D341Med (cell line): ENCODE measurements around the gene PLEKHN1.

ENCODE experiments used
- DNase-seq: peaks from one replicate; pipeline ENCODE4 v3.0.0; 2012; ENCODE audit warnings: low spot score

Gene PLEKHN1

GRCh38 chr1:966135-966703, at the start of gene PLEKHN1:
TSS of gene PLEKHN1 (plus strand) at chr1:966482. CDS start at chr1:966532, 50 bp downstream.
- DNase-seq = no peak

- DNase-seq = no peak
Measured at GRCh38 chr1:917076-917459, 49.2 kb upstream of the PLEKHN1 start.

- DNase-seq = no peak
Measured at GRCh38 chr1:917466-918091, 48.7 kb upstream of the PLEKHN1 start.

- no peak for DNase-seq
Measured at GRCh38 chr1:918353-918752, 47.9 kb upstream of the PLEKHN1 start.

GRCh38 chr1:918843-919242, 47.4 kb upstream of the PLEKHN1 start:
- no peak for DNase-seq

GRCh38 chr1:919271-919872, 46.9 kb upstream of the PLEKHN1 start:
- no peak for DNase-seq

- DNase-seq = no peak
Measured at GRCh38 chr1:920010-920409, 46.3 kb upstream of the PLEKHN1 start.

- DNase-seq = no peak
Measured at GRCh38 chr1:920521-920920, 45.8 kb upstream of the PLEKHN1 start.

GRCh38 chr1:921011-921837, 45.1 kb upstream of the PLEKHN1 start:
- DNase-seq = peak; percentile 85

- peak; percentile 81 for DNase-seq
Measured at GRCh38 chr1:923131-923990, 42.9 kb upstream of the PLEKHN1 start, which contains the start of gene SAMD11. TSS of gene SAMD11 (plus strand) at chr1:923923. CDS start at chr1:924432, 509 bp downstream.

- no peak for DNase-seq
Measured at GRCh38 chr1:923991-924655, 42.2 kb upstream of the PLEKHN1 start.

GRCh38 chr1:924656-925560, 41.4 kb upstream of the PLEKHN1 start:
- no peak for DNase-seq

- no peak for DNase-seq
Measured at GRCh38 chr1:925561-926421, 40.5 kb upstream of the PLEKHN1 start.

- no peak for DNase-seq
Measured at GRCh38 chr1:927234-927633, 39.0 kb upstream of the PLEKHN1 start.

- no peak for DNase-seq
Measured at GRCh38 chr1:927748-928147, 38.5 kb upstream of the PLEKHN1 start.

GRCh38 chr1:928825-929661, 37.2 kb upstream of the PLEKHN1 start:
- no peak for DNase-seq

- no peak for DNase-seq
Measured at GRCh38 chr1:929712-930632, 36.3 kb upstream of the PLEKHN1 start.
